NCI-H1048 (cell line): Measurements from ENCODE around the gene WDR31.
A peak's percentile ranks its signal among the peaks of the same experiment; 100 is the strongest.
"Not testable (repeated sequence)": the region's sequence is repeated elsewhere in the genome, so short reads cannot be mapped to it uniquely, and the experiment has no call there.

ENCODE experiments used
- DNase-seq: peaks from one replicate; lab custom pipeline; 2025; lab: John Stamatoyannopoulos, UW

The WDR31 gene

DNA sequence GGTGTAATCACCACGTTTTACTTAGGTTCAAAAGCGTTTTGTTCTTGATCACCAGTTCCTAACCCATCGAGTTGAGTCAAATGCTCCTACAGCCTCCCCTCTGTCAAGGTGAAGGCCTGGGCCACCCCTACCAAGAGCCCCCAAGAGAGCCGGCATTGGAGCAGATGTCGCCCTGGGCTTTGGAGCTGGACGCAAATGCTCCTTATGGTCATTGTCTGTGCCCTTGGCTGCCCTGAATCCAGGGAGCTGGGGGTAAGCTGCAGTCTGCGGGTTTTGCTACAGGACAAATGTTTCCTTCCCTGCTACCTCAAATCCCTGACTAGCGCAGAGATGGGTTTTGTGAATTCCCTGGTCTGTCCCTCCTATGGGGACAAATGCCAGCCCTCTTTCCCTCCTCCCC lies 41.8 kb downstream of the WDR31 start:
- no peak for DNase-seq

DNA sequence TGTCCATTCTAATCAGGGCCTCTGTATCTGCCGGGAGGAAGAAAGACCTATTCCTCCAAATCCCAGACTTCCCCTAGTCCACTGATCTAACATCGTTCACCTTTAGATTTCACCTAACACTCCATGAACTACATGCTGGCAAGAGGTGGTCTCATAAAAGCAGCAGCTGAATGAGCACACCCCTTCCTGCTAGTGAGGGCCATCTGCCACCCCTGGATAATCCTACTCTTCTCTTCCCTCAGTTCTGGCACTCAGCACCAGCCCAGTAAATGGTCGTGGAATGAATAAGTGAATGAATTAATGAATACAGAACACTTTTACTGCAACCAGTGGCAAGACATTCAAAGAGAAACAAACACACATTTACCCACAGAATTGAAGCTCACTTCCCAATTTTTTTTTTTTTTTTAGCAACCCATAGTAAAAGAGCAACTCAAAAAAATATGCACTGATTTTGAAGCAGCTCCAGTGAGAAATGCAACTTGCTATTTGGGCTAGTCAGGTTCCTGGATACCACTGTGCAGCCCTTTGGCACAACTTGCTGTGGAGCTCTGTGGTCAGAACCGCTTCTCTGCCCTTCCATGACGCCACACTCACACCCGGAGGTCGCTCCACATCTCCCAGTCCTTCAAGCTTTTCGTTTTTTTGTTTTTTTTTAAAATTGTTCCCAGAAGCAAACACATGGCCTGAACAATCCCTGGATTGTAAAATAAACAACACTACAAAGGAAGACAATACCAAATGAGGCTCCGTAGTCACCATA lies 43.1 kb downstream of the WDR31 start:
- DNase-seq: no peak

DNA sequence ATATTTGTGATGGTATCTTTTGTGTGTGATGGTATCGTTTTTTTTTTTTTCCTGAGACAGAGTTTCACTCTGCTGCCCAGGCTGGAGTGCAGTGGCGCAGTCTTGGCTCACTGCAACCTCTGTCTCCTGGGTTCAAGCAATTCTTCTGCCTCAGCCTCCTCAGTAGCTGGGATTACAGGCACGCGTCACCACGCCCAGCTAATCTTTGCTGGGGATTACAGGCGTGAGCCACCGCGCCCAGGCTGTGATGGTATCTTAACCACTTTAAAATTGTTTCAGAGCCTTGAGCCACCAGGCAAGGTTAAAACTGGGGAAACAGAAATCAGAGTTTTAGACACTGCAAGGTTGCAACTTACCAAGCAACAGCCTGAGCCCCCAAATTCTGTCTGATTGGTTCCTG lies 43.8 kb downstream of the WDR31 start:
- DNase-seq: not testable (repeated sequence)

DNA sequence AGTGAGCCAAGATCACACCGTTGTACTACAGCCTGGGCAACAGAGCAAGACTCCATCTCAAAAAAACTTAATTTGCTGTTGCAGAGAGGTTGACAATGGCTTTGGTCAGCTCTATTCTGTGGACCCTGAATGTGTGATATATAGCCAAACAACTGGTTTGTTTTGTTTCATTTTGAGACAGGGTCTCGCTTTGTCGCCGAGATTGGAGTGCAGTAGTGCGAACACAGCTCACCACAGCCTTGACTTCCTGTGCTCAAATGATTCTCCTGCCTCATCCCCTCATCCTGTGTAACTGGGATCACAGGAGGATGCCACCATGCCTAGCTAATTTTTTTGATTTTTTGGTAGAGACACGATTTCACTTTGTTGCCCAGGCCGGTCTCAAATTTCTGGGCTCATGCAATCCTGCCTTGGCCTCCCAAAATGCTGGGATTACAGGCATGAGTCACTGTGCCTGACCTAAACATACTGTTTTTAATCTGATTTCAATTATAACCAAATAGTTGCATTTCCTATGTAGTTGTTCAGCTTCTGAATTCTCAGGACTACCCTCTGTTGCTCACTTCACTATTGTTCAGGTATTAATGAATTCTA lies 46.7 kb downstream of the WDR31 start:
- no peak for DNase-seq

DNA sequence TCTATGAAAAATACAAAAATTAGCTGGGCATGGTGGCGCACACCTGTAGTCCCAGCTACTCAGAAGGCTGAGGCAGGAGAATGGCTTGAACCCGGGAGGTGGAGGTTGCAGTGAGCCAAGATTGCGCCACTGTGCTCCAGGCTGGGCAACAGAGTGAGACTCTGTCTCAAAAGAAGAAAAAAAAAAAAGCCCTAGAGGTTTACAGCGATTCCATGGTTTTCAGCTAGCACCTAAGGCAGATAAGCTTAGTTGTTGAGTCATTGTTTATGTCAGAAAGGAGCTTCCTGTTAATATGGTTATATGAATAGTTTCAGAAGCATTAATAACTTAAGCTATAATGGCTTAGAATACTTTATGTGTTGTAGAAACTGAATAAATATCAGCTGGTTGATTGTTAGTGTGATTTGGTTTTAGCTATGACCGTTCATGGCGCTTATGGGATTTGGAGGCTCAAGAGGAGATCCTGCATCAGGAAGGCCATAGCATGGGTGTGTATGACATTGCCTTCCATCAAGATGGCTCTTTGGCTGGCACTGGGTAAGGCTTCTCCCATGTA lies 49.9 kb downstream of the WDR31 start:
- no peak for DNase-seq

DNA sequence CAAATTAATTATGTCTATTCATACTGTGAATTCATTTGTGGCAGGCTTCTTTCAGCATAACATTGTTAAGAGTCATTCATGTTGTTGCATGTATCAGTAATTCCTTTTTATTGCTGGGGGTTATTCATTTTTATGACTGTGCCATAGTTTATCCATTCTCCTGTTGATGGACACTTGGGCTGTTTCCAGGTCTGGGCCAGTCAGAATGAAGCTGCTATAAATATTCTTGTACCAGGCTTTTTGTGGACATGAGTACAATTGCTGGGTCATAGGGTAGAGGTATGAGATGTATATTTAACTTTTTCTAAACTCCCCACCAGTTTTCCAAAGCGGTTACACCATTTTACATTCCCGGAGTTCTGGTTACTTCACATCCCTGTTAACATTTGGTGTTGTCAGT lies 51.0 kb downstream of the WDR31 start:
- no peak for DNase-seq

DNA sequence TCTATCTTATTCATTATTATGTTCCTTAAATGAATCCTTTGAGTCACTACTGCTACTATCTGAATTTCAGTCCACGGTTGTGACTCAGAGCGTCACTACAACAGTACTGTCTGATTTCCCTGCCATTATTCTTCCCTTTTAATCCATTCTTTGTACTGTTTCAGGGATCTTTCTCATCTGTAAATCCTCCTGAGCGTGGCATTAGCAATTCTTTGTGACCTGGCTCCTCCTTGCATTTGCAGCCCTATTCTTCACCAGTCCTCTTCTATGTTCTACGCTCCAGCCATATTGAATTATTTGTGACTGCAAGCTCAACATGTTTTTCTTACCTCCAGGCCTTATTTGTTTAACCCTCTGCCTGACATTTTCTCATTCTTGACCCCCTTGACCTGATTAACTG lies 58.7 kb downstream of the WDR31 start:
- DNase-seq: no peak

DNA sequence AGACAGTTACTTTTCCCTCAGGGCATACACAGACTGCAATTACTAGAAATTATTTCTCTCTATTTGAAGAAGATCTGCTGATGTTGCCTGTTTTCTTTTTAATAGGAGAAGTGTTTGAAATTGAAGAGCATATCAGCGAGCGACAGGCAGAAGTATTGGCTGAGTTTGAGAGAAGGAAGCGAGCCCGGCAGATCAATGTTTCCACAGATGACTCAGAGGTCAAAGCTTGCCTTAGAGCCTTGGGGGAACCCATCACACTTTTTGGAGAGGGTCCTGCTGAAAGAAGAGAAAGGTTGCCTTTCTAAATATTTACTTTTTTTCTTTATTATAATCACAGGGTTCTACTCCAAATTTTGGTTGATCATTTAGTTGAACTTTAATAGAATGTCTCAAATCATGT lies 61.2 kb downstream of the WDR31 start:
- DNase-seq: no peak

DNA sequence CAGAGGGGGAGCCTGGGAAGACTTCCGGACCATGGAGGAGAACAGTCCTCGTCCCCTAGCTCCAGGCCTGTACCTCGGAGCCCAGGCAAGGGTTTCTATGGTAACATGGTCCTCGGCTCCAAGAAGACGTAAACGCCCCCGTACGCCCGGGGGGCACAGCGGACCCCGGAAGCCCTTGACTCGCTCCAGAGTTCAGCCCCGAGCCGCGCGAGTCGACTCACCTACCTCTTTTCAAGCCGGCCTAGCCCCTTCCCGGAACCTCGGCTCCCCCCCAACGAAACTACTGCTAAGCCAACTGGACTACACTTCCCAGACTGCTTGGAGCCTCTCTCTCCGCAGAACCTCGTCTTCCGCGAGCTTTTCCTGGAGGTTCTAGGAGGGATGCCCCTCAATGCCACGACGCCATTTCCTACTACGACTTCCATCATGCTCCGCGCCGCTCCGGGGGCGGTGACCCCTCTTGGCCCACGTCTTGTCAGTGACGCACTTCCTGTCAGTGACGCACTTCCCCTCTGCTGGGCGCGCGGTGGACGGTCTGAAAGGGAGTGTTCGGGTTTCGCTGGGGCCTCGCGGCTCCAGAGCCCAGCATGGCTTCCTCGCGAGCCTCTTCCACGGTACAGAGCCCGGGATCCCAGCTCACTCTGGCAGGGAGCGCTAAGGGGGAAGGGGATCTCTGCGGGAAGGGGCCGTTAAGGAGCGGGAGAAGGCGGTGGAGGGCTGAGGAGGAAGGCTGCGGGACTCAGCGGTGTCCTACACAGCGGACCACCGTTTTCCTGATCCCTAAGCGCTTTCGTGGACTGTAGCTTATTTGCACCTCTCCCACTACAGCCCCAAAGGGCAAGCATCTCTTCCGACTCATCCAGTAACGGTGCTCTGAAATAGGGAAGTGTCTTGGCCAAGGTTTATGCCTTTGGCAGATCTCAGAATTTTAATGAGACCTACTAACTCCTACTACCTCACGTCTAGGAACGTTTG lies 64.6 kb downstream of the WDR31 start, which contains the start of the genes CDC26 and PRPF4:
Gene CDC26 (minus strand): TSS at position 416 of the 975 bp plus-strand sequence. CDS start 3,065 bp downstream, outside the sequence.
Gene PRPF4 (plus strand): TSS at position 502 of the 975 bp plus-strand sequence. CDS start 86 bp downstream, at position 588.
- DNase-seq: peak; percentile 94

DNA sequence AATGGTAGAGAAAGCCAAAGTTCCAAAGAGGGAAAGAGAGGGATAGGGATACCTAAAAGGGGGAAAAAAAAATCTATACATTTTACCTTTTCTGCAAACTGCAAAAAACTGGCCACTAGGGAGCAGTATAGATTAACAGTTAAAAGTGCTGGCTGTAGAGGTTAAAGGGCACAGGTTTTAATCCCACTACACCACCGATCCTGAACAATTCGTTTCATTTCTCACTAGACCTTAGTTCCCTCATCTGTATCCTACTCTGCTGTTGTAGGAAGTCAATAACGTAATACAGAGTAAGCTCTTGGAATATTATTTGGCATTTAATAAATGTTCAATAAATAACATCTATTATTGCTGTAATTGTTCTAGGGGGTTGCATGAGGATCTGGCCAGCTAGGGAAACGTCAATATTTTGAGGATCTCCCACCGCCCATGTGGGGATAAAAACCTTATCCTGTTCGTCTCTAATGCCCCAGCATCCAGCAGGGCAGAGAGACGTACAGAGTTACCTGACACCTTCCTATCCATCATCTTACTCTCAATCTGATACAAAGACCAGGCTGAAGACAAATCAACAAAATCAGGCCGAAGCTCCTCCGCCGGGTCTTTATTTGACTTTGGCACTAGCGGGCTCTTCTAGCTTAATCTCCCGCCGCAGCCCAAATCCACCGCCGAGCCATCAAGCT lies 65.5 kb downstream of the WDR31 start:
- DNase-seq: no peak

DNA sequence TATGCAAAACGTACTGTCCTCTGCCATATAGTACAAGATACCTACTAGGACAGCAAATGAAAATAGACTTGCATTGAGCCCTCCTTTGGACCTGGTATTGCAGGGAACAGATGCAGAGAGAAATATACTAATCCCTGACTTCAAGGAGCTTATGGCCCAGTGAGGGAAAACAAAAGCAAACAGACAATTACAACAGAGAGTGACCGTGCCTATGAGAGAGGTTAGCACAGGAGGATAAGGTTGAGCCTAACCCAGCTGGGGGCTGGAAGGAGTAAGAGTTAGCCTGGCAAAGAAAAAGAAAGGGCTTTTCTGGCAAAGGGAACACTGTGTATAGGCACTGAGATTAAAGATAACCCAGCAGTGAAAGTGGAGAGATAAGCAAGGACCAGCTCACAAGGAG lies 70.2 kb downstream of the WDR31 start:
- DNase-seq: no peak

DNA sequence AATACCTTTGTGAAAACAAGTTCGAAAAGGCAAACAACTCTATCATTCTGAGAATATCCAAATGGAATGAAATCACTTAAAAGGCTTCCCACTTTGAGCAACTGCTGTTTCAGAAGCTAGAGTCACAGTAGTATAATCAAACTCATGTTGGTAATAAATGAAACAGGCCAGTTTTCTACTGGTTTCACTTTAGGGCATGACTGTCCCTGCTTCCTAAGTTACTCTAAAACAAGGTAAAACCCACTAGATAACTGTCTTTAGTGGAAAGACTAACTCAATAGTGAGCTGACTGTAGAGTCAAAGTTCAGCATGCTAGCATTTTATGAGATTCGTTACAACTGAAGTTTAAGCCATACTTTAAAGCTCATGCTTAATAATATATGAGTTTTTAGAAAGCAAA lies 70.7 kb downstream of the WDR31 start:
- DNase-seq: no peak

DNA sequence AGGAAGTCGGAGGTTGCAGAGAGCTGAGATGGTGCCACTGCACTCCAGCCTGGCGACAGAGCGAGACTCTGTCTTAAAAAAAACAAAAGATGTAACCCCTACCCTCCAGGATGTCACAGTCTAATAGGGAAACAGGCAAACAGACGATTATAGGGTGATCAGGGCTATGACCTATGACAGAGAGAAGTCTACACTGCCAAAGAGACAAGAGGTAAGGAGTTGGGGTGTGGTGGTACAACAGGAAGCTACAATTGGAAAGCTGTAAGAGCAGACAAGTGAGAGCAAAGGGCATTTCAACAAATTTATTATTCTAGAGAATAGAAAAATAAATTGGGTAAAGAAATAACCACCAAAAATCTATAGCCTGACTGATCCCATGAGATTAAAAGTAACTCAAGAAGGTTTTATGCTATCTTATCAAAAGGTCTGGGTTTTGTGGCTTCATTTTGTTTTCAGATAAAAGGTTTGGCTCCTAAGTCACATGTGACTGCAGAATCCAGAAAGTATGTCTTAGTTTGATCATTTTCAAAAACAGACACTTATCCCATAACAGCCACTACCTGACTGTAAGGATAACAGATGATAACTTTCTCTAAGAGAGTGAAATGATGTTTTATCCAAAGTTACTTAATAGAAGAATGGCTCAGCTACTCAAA lies 72.0 kb downstream of the WDR31 start:
- DNase-seq: no peak

DNA sequence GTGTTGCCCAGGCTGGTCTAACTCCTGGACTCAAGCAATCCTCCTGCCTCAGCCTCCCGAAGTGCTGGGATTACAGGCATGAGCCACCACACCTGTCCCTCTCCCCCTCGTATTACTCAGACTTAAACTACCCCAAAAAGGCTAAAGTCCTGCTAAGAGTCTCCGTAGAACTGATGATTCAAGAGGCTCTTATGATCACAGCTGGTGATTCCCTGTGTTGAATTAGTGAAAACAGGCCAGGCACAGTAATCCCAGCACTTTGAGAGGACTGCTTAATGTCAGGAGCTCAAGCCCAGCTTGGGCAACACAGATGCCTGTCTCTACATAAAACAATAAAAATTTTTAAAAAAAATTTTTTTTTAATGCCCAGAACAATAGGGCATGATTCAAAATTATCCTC lies 73.9 kb downstream of the WDR31 start:
- DNase-seq: no peak
